GM04504 (cell line): ENCODE results near the gene ZNF891.

Source experiments
- DNase-seq: peaks from one replicate; pipeline ENCODE4 v3.0.0-alpha.2; 2012; ENCODE audit warnings: low read depth

Gene ZNF891

GRCh38 chr12:133130038-133130807 lies at the start of gene ZNF891, which contains the start of gene ZNF10:
Gene ZNF891, minus strand, starts transcription at chr12:133130274. Its CDS starts 8,356 bp downstream, at chr12:133121918.
Gene ZNF10, plus strand, starts transcription at chr12:133130627. Its CDS starts 13,866 bp downstream, at chr12:133144493.
- DNase-seq: peak; percentile 90

- DNase-seq: no peak
Measured at GRCh38 chr12:133174901-133175300, 44.8 kb upstream of the ZNF891 start.

GRCh38 chr12:133172491-133172890 lies 42.4 kb upstream of the ZNF891 start:
- no peak for DNase-seq

GRCh38 chr12:133165776-133166175 lies 35.7 kb upstream of the ZNF891 start:
- no peak for DNase-seq

- no peak for DNase-seq
Measured at GRCh38 chr12:133156125-133156690, 26.1 kb upstream of the ZNF891 start.

GRCh38 chr12:133145981-133146380 lies 15.9 kb upstream of the ZNF891 start:
- DNase-seq: no peak

GRCh38 chr12:133135747-133136146 lies 5.7 kb upstream of the ZNF891 start:
- DNase-seq: no peak

- no peak for DNase-seq
Measured at GRCh38 chr12:133130808-133131128, 694 bp upstream of the ZNF891 start.

GRCh38 chr12:133129368-133130037 lies 571 bp downstream of the ZNF891 start:
- DNase-seq: no peak

GRCh38 chr12:133124674-133125073 lies 5.4 kb downstream of the ZNF891 start:
- no peak for DNase-seq

- no peak for DNase-seq
Measured at GRCh38 chr12:133120385-133121191, 9.5 kb downstream of the ZNF891 start.

GRCh38 chr12:133108150-133108549 lies 21.9 kb downstream of the ZNF891 start:
- no peak for DNase-seq

GRCh38 chr12:133107121-133107520 lies 23.0 kb downstream of the ZNF891 start:
- DNase-seq: no peak

- DNase-seq: no peak
Measured at GRCh38 chr12:133106253-133106652, 23.8 kb downstream of the ZNF891 start.

- DNase-seq: no peak
Measured at GRCh38 chr12:133105620-133106019, 24.5 kb downstream of the ZNF891 start.

- DNase-seq: no peak
Measured at GRCh38 chr12:133083345-133083744, 46.7 kb downstream of the ZNF891 start.

- no peak for DNase-seq
Measured at GRCh38 chr12:133081159-133081780, 48.8 kb downstream of the ZNF891 start.

- peak; percentile 90 for DNase-seq
Measured at GRCh38 chr12:133080368-133081158, 49.5 kb downstream of the ZNF891 start, which contains the start of gene ZNF140. Gene ZNF140, plus strand, starts transcription at chr12:133080923. Its CDS starts 398 bp downstream, at chr12:133081321.

- DNase-seq: peak; percentile 97
Measured at GRCh38 chr12:133080026-133080367, 50.1 kb downstream of the ZNF891 start.

- no peak for DNase-seq
Measured at GRCh38 chr12:133073836-133074235, 56.2 kb downstream of the ZNF891 start.

GRCh38 chr12:133063556-133063955 lies 66.5 kb downstream of the ZNF891 start:
- DNase-seq: no peak
